ENCODE results near the gene MPP4.

MPP4 gene

GRCh38 chr2:201698588-201699226, at the start of gene MPP4:
TSS of gene MPP4 (minus strand) at chr2:201698644. CDS start at chr2:201693954, 4,690 bp downstream.
- no peak for DNase-seq (ENCODE audit: low spot score)

GRCh38 chr2:201746551-201746950, 48.1 kb upstream of the MPP4 start:
- DNase-seq (ENCODE audit: low spot score) = no peak

GRCh38 chr2:201735486-201735885, 37.0 kb upstream of the MPP4 start:
- no peak for DNase-seq (ENCODE audit: low spot score)

- DNase-seq (ENCODE audit: low spot score) = no peak
These were observed 35.7 kb upstream of the MPP4 start for GRCh38 chr2:201734111-201734510.

- no peak for DNase-seq (ENCODE audit: low spot score)
These were observed 35.1 kb upstream of the MPP4 start for GRCh38 chr2:201733544-201733943.

GRCh38 chr2:201730651-201731285, 32.3 kb upstream of the MPP4 start:
- DNase-seq (ENCODE audit: low spot score) = no peak

GRCh38 chr2:201715459-201715858, 17.0 kb upstream of the MPP4 start:
- no peak for DNase-seq (ENCODE audit: low spot score)

- no peak for DNase-seq (ENCODE audit: low spot score)
These were observed 14.3 kb upstream of the MPP4 start for GRCh38 chr2:201712726-201713125.

- no peak for DNase-seq (ENCODE audit: low spot score)
These were observed 11.3 kb upstream of the MPP4 start for GRCh38 chr2:201709747-201710146.

- no peak for DNase-seq (ENCODE audit: low spot score)
These were observed 10.6 kb upstream of the MPP4 start for GRCh38 chr2:201709049-201709448.

GRCh38 chr2:201707753-201708152, 9.3 kb upstream of the MPP4 start:
- no peak for DNase-seq (ENCODE audit: low spot score)

GRCh38 chr2:201707142-201707541, 8.7 kb upstream of the MPP4 start:
- DNase-seq (ENCODE audit: low spot score) = no peak

GRCh38 chr2:201704536-201704935, 6.1 kb upstream of the MPP4 start:
- no peak for DNase-seq (ENCODE audit: low spot score)

- DNase-seq (ENCODE audit: low spot score) = no peak
These were observed 3.2 kb upstream of the MPP4 start for GRCh38 chr2:201701646-201702045.

GRCh38 chr2:201699416-201699815, 972 bp upstream of the MPP4 start:
- DNase-seq (ENCODE audit: low spot score) = no peak

GRCh38 chr2:201697899-201698298, 545 bp downstream of the MPP4 start:
- DNase-seq (ENCODE audit: low spot score) = no peak

GRCh38 chr2:201696151-201696659, 2.2 kb downstream of the MPP4 start:
- no peak for DNase-seq (ENCODE audit: low spot score)

- no peak for DNase-seq (ENCODE audit: low spot score)
These were observed 13.3 kb downstream of the MPP4 start for GRCh38 chr2:201685156-201685555.

GRCh38 chr2:201680743-201681142, 17.7 kb downstream of the MPP4 start:
- no peak for DNase-seq (ENCODE audit: low spot score)

- no peak for DNase-seq (ENCODE audit: low spot score)
These were observed 20.0 kb downstream of the MPP4 start for GRCh38 chr2:201678401-201678800.

- DNase-seq (ENCODE audit: low spot score) = no peak
These were observed 23.0 kb downstream of the MPP4 start for GRCh38 chr2:201675454-201675853.

GRCh38 chr2:201674794-201675193, 23.6 kb downstream of the MPP4 start:
- DNase-seq (ENCODE audit: low spot score) = no peak

- no peak for DNase-seq (ENCODE audit: low spot score)
These were observed 24.1 kb downstream of the MPP4 start for GRCh38 chr2:201674298-201674697.

- DNase-seq (ENCODE audit: low spot score) = no peak
These were observed 24.9 kb downstream of the MPP4 start for GRCh38 chr2:201673546-201673945.

Data from CD4-positive, alpha-beta T cell treated with Interleukin-15 for 4 hours (primary cell).